Measurements from ENCODE around the gene MAST4.

Gene MAST4

GRCh38 chr5:66608501-66608900 is 12.3 kb downstream of the MAST4 start:
- Histone ChIP-seq H3K9ac (ENCODE audit: low read depth, low read length) (no peak overlapping the region), H3K4me3 (ENCODE audit: low read length) (no peak overlapping the region), H3K9me3 (replicated peaks; ENCODE audit: low read length) (no peaks in the 10 kb centered on the region), H3K4me2 (ENCODE audit: low read length) (no peak overlapping the region), H3K36me3 (ENCODE audit: insufficient read depth, low read length) (no peaks in the 10 kb centered on the region), H3K4me1 (ENCODE audit: control insufficient read depth, insufficient read depth, low read length) (no peaks in the 10 kb centered on the region), H3K27me3 (ENCODE audit: control insufficient read depth, insufficient read depth, low read length) (peaks cover 39% of the 10 kb centered on the region)

- Histone ChIP-seq H3K36me3 (ENCODE audit: insufficient read depth, low read length) (no peaks in the 10 kb centered on the region), H3K4me3 (ENCODE audit: low read length) (no peak overlapping the region), H3K4me2 (ENCODE audit: low read length) (no peak overlapping the region), H3K9me3 (replicated peaks; ENCODE audit: low read length) (no peaks in the 10 kb centered on the region), H3K4me1 (ENCODE audit: control insufficient read depth, insufficient read depth, low read length) (no peaks in the 10 kb centered on the region), H3K27me3 (ENCODE audit: control insufficient read depth, insufficient read depth, low read length) (peaks cover 35% of the 10 kb centered on the region), H3K9ac (ENCODE audit: low read depth, low read length) (no peak overlapping the region)
Measured at GRCh38 chr5:66609615-66610014, 13.4 kb downstream of the MAST4 start.

- H3K9me3 ChIP-seq (replicated peaks; ENCODE audit: low read length), result no peaks in the 10 kb centered on the region
- peaks cover 29% of the 10 kb centered on the region for H3K27me3 ChIP-seq (ENCODE audit: control insufficient read depth, insufficient read depth, low read length)
- no peak overlapping the region for H3K4me2 ChIP-seq (ENCODE audit: low read length)
- H3K4me3 ChIP-seq (ENCODE audit: low read length), result no peak overlapping the region
- no peaks in the 10 kb centered on the region for H3K36me3 ChIP-seq (ENCODE audit: insufficient read depth, low read length)
- no peaks in the 10 kb centered on the region for H3K4me1 ChIP-seq (ENCODE audit: control insufficient read depth, insufficient read depth, low read length)
- no peak overlapping the region for H3K9ac ChIP-seq (ENCODE audit: low read depth, low read length)
Measured at GRCh38 chr5:66612226-66612625, 16.0 kb downstream of the MAST4 start.

- no peak overlapping the region for H3K9ac ChIP-seq (ENCODE audit: low read depth, low read length)
- H3K4me1 ChIP-seq (ENCODE audit: control insufficient read depth, insufficient read depth, low read length), result no peaks in the 10 kb centered on the region
- no peaks in the 10 kb centered on the region for H3K36me3 ChIP-seq (ENCODE audit: insufficient read depth, low read length)
- H3K27me3 ChIP-seq (ENCODE audit: control insufficient read depth, insufficient read depth, low read length), result peaks cover 34% of the 10 kb centered on the region
- no peak overlapping the region for H3K4me2 ChIP-seq (ENCODE audit: low read length)
- H3K9me3 ChIP-seq (replicated peaks; ENCODE audit: low read length), result no peaks in the 10 kb centered on the region
- no peak overlapping the region for H3K4me3 ChIP-seq (ENCODE audit: low read length)
Measured at GRCh38 chr5:66615136-66615535, 18.9 kb downstream of the MAST4 start.

- Histone ChIP-seq H3K27me3 (ENCODE audit: control insufficient read depth, insufficient read depth, low read length) (peaks cover 34% of the 10 kb centered on the region), H3K4me1 (ENCODE audit: control insufficient read depth, insufficient read depth, low read length) (no peaks in the 10 kb centered on the region), H3K4me3 (ENCODE audit: low read length) (no peak overlapping the region), H3K9ac (ENCODE audit: low read depth, low read length) (no peak overlapping the region), H3K36me3 (ENCODE audit: insufficient read depth, low read length) (no peaks in the 10 kb centered on the region), H3K9me3 (replicated peaks; ENCODE audit: low read length) (no peaks in the 10 kb centered on the region), H3K4me2 (ENCODE audit: low read length) (no peak overlapping the region)
Measured at GRCh38 chr5:66615894-66616293, 19.7 kb downstream of the MAST4 start.

GRCh38 chr5:66616520-66617225 is 20.5 kb downstream of the MAST4 start:
- no peak overlapping the region for H3K9ac ChIP-seq (ENCODE audit: low read depth, low read length)
- H3K4me2 ChIP-seq (ENCODE audit: low read length), result no peak overlapping the region
- H3K4me1 ChIP-seq (ENCODE audit: control insufficient read depth, insufficient read depth, low read length), result no peaks in the 10 kb centered on the region
- H3K4me3 ChIP-seq (ENCODE audit: low read length), result no peak overlapping the region
- H3K27me3 ChIP-seq (ENCODE audit: control insufficient read depth, insufficient read depth, low read length), result peaks cover 27% of the 10 kb centered on the region
- no peaks in the 10 kb centered on the region for H3K9me3 ChIP-seq (replicated peaks; ENCODE audit: low read length)
- H3K36me3 ChIP-seq (ENCODE audit: insufficient read depth, low read length), result no peaks in the 10 kb centered on the region

GRCh38 chr5:66617226-66617861 is 21.2 kb downstream of the MAST4 start:
- Histone ChIP-seq H3K9ac (ENCODE audit: low read depth, low read length) (no peak overlapping the region), H3K36me3 (ENCODE audit: insufficient read depth, low read length) (no peaks in the 10 kb centered on the region), H3K4me3 (ENCODE audit: low read length) (no peak overlapping the region), H3K9me3 (replicated peaks; ENCODE audit: low read length) (no peaks in the 10 kb centered on the region), H3K4me1 (ENCODE audit: control insufficient read depth, insufficient read depth, low read length) (no peaks in the 10 kb centered on the region), H3K27me3 (ENCODE audit: control insufficient read depth, insufficient read depth, low read length) (peaks cover 22% of the 10 kb centered on the region), H3K4me2 (ENCODE audit: low read length) (no peak overlapping the region)

GRCh38 chr5:66617991-66618768 is 22.0 kb downstream of the MAST4 start:
- Histone ChIP-seq H3K9ac (ENCODE audit: low read depth, low read length) (no peak overlapping the region), H3K9me3 (replicated peaks; ENCODE audit: low read length) (no peaks in the 10 kb centered on the region), H3K4me1 (ENCODE audit: control insufficient read depth, insufficient read depth, low read length) (no peaks in the 10 kb centered on the region), H3K4me3 (ENCODE audit: low read length) (no peak overlapping the region), H3K4me2 (ENCODE audit: low read length) (no peak overlapping the region), H3K36me3 (ENCODE audit: insufficient read depth, low read length) (no peaks in the 10 kb centered on the region), H3K27me3 (ENCODE audit: control insufficient read depth, insufficient read depth, low read length) (peaks cover 22% of the 10 kb centered on the region)

- Histone ChIP-seq H3K36me3 (ENCODE audit: insufficient read depth, low read length) (no peaks in the 10 kb centered on the region), H3K9ac (ENCODE audit: low read depth, low read length) (no peak overlapping the region)
Measured at GRCh38 chr5:66620711-66621110, 24.5 kb downstream of the MAST4 start.

GRCh38 chr5:66621146-66621545 is 25.0 kb downstream of the MAST4 start:
- Histone ChIP-seq H3K4me1 (ENCODE audit: control insufficient read depth, insufficient read depth, low read length) (no peaks in the 10 kb centered on the region), H3K4me3 (ENCODE audit: low read length) (no peak overlapping the region), H3K27me3 (ENCODE audit: control insufficient read depth, insufficient read depth, low read length) (peaks cover 9% of the 10 kb centered on the region), H3K4me2 (ENCODE audit: low read length) (no peak overlapping the region), H3K9ac (ENCODE audit: low read depth, low read length) (no peak overlapping the region), H3K9me3 (replicated peaks; ENCODE audit: low read length) (no peaks in the 10 kb centered on the region), H3K36me3 (ENCODE audit: insufficient read depth, low read length) (no peaks in the 10 kb centered on the region)

More at GRCh38 chr5:66620711-66621110, 24.5 kb downstream of the MAST4 start:
- peaks cover 9% of the 10 kb centered on the region for H3K27me3 ChIP-seq (ENCODE audit: control insufficient read depth, insufficient read depth, low read length)
- no peak overlapping the region for H3K4me2 ChIP-seq (ENCODE audit: low read length)
- H3K4me3 ChIP-seq (ENCODE audit: low read length), result no peak overlapping the region
- H3K4me1 ChIP-seq (ENCODE audit: control insufficient read depth, insufficient read depth, low read length), result no peaks in the 10 kb centered on the region
- no peaks in the 10 kb centered on the region for H3K9me3 ChIP-seq (replicated peaks; ENCODE audit: low read length)

- Histone ChIP-seq H3K9ac (ENCODE audit: low read depth, low read length) (no peak overlapping the region), H3K36me3 (ENCODE audit: insufficient read depth, low read length) (no peaks in the 10 kb centered on the region), H3K4me1 (ENCODE audit: control insufficient read depth, insufficient read depth, low read length) (no peaks in the 10 kb centered on the region), H3K9me3 (replicated peaks; ENCODE audit: low read length) (no peaks in the 10 kb centered on the region), H3K27me3 (ENCODE audit: control insufficient read depth, insufficient read depth, low read length) (peaks cover 9% of the 10 kb centered on the region), H3K4me3 (ENCODE audit: low read length) (no peak overlapping the region), H3K4me2 (ENCODE audit: low read length) (no peak overlapping the region)
Measured at GRCh38 chr5:66621736-66622135, 25.5 kb downstream of the MAST4 start.
